ENCODE measurements around the gene ZNF549. TPM values are rescaled to one million over a fixed set of nuclear protein-coding genes. Genes with fewer than 3 reads are reported as not detected.

Gene ZNF549
- total and polyA plus RNA-seq, 2 of the 13 experiments (the other 11 are each of a cell fraction or from before 2014, with no cell fraction given): 2.8 to 6.4 TPM

DNA sequence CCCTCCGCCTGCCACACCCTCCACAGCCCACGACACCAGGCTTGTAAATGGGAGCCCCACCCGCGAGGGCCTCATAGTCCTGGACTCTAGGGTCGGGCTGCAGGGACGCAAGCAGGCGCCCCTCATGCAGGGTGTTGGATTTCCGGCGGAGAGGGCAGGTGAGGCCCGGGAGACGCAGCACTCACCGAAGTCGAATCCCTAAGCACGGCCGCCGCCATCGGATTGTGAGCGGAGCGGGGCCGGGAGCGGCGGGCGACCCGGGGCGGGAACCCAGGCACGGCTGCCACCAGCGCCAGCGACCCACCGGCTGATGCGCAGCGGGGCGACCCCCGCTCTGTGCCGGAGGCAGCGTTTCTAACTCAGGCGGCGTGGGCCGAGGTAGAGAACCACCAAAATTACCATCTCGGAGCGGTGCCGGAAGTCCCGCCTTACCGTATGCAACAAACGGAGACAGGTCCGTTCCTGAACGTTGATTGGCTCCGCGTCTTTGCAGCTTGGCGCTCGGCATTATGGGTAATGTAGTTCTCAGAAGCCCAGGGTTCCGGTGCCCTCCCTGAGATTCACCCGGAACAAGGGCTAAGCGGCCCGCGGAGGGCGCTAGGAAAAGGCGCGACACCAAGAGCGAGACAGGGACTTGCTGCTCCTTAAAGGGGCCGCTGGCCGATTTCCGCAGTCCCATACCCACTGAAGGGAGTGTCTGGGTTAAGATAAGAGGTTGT is 51.5 kb downstream of the ZNF549 start, which contains the start of gene ZNF416 (continued):
- TF ChIP-seq ZNF136 (CRISPR knock-in tag; IDR thresholded peaks at IDR 0.05; ENCODE audit: low read depth) (no peak), ZNF530 (CRISPR knock-in tag; IDR thresholded peaks at IDR 0.05; ENCODE audit: low read depth) (no peak), MYNN (CRISPR knock-in tag; IDR thresholded peaks at IDR 0.05; ENCODE audit: low read depth) (peak; percentile 30; the same call in 1 of the 2 replicates), ZNF292 (CRISPR knock-in tag; IDR thresholded peaks at IDR 0.05; ENCODE audit: borderline replicate concordance, low read depth) (no peak; the same call in 1 of the 2 replicates), ZNF441 (CRISPR knock-in tag; IDR thresholded peaks at IDR 0.05; ENCODE audit: borderline replicate concordance) (no peak), YY1 (IDR thresholded peaks at IDR 0.05; ENCODE audit: insufficient read depth, insufficient replicate concordance, low read depth, low read length) (peak; percentile 58), CC2D1A (CRISPR knock-in tag; IDR thresholded peaks at IDR 0.05) (no peak), HNRNPUL1 (IDR thresholded peaks at IDR 0.05; ENCODE audit: low read depth, low read length) (no peak), THYN1 (CRISPR knock-in tag; IDR thresholded peaks at IDR 0.05; ENCODE audit: borderline replicate concordance, low read depth) (no peak), ZNF451 (CRISPR knock-in tag; IDR thresholded peaks at IDR 0.05) (no peak), AGO1 (IDR thresholded peaks at IDR 0.05; ENCODE audit: low read depth, low read length, poor library complexity, severe bottlenecking) (no peak), FOXJ3 (CRISPR knock-in tag; IDR thresholded peaks at IDR 0.05; ENCODE audit: borderline replicate concordance) (peak; percentile 43; the same call in 1 of the 2 replicates), CENPT (CRISPR knock-in tag; IDR thresholded peaks at IDR 0.05; ENCODE audit: low read depth) (no peak), ARNT2 (CRISPR knock-in tag; IDR thresholded peaks at IDR 0.05; ENCODE audit: low read depth) (peak; percentile 49; the same call in 1 of the 2 replicates), ZFP36L2 (CRISPR knock-in tag; IDR thresholded peaks at IDR 0.05) (no peak), HHEX (CRISPR knock-in tag; IDR thresholded peaks at IDR 0.05) (no peak), ATF1 (CRISPR knock-in tag; IDR thresholded peaks at IDR 0.05) (peak; percentile 75), SP140L (CRISPR knock-in tag; IDR thresholded peaks at IDR 0.05; ENCODE audit: borderline replicate concordance) (no peak), GATAD1 (CRISPR knock-in tag; IDR thresholded peaks at IDR 0.05) (peak; percentile 89)
- TF ChIP-seq, protein P1, sequence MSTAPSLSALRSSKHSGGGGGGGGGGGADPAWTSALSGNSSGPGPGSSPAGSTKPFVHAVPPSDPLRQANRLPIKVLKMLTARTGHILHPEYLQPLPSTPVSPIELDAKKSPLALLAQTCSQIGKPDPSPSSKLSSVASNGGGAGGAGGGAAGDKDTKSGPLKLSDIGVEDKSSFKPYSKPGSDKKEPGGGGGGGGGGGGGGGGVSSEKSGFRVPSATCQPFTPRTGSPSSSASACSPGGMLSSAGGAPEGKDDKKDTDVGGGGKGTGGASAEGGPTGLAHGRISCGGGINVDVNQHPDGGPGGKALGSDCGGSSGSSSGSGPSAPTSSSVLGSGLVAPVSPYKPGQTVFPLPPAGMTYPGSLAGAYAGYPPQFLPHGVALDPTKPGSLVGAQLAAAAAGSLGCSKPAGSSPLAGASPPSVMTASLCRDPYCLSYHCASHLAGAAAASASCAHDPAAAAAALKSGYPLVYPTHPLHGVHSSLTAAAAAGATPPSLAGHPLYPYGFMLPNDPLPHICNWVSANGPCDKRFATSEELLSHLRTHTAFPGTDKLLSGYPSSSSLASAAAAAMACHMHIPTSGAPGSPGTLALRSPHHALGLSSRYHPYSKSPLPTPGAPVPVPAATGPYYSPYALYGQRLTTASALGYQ (CRISPR knock-in tag; IDR thresholded peaks at IDR 0.05): 0 out of 2 replicates have a peak, but pooled peaks have one; percentile 26
- TF ChIP-seq, protein P2, sequence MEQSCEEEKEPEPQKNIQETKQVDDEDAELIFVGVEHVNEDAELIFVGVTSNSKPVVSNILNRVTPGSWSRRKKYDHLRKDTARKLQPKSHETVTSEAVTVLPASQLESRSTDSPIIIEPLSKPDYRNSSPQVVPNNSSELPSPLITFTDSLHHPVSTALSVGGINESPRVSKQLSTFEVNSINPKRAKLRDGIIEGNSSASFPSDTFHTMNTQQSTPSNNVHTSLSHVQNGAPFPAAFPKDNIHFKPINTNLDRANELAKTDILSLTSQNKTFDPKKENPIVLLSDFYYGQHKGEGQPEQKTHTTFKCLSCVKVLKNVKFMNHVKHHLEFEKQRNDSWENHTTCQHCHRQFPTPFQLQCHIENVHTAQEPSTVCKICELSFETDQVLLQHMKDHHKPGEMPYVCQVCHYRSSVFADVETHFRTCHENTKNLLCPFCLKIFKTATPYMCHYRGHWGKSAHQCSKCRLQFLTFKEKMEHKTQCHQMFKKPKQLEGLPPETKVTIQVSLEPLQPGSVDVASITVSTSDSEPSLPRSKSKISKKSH (CRISPR knock-in tag; IDR thresholded peaks at IDR 0.05; ENCODE audit: borderline replicate concordance): no peak; the same call in 1 of the 2 replicates
- TF ChIP-seq, protein P3, sequence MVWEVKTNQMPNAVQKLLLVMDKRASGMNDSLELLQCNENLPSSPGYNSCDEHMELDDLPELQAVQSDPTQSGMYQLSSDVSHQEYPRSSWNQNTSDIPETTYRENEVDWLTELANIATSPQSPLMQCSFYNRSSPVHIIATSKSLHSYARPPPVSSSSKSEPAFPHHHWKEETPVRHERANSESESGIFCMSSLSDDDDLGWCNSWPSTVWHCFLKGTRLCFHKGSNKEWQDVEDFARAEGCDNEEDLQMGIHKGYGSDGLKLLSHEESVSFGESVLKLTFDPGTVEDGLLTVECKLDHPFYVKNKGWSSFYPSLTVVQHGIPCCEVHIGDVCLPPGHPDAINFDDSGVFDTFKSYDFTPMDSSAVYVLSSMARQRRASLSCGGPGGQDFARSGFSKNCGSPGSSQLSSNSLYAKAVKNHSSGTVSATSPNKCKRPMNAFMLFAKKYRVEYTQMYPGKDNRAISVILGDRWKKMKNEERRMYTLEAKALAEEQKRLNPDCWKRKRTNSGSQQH (CRISPR knock-in tag; IDR thresholded peaks at IDR 0.05; ENCODE audit: low read depth): no peak
- TF ChIP-seq, protein P4, sequence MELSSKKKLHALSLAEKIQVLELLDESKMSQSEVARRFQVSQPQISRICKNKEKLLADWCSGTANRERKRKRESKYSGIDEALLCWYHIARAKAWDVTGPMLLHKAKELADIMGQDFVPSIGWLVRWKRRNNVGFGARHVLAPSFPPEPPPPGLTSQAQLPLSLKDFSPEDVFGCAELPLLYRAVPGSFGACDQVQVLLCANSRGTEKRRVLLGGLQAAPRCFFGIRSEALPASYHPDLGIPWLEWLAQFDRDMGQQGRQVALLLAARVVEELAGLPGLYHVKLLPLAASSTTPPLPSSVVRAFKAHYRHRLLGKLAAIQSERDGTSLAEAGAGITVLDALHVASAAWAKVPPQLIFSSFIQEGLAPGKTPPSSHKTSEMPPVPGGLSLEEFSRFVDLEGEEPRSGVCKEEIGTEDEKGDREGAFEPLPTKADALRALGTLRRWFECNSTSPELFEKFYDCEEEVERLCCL (CRISPR knock-in tag; IDR thresholded peaks at IDR 0.05; ENCODE audit: borderline replicate concordance): no peak

Measured in HepG2 (cell line).